ENCODE measurements around the gene TBC1D23. TPM values are rescaled to one million over a fixed set of nuclear protein-coding genes. Genes with fewer than 3 reads are reported as not detected.

The TBC1D23 gene
- 8.3 and 20.6 TPM in 2 replicates for total RNA-seq (2014; rRNA removed; shearing (Covaris generic); ENCODE audit: low replicate concordance)

- Histone ChIP-seq H3K36me3 (ENCODE audit: insufficient read depth, low read length) (no peaks in the 10 kb centered on the region), H4K20me1 (ENCODE audit: insufficient read depth, low read depth, low read length) (peaks cover 4% of the 10 kb centered on the region; the same call in 1 of the 2 replicates), H3K9me3 (ENCODE audit: low read length) (no peaks in the 10 kb centered on the region), H3K79me2 (ENCODE audit: low read length) (peaks cover 31% of the 10 kb centered on the region), H3K4me2 (ENCODE audit: low read depth, low read length, poor library complexity, severe bottlenecking) (peak within 1 kb of the TSS; percentile 78), H2AFZ (ENCODE audit: low read length) (peak within 1 kb of the TSS; percentile 89), H3K4me1 (ENCODE audit: low read length) (peaks cover 16% of the 10 kb centered on the region), H3K27ac (ENCODE audit: low read length) (no peak within 1 kb of the TSS), H3K9ac (ENCODE audit: low read length) (peak within 1 kb of the TSS; percentile 84), H3K27me3 (ENCODE audit: low read length) (no peaks in the 10 kb centered on the region), H3K9me2 (replicated peaks; ENCODE audit: insufficient read depth, low read length) (no peaks in the 10 kb centered on the region), H3K4me3 (ENCODE audit: low read length) (peak within 1 kb of the TSS; percentile 92)
- DNase-seq: peak; percentile 99
Measured at GRCh38 chr3:100260685-100261484, at the start of gene TBC1D23. Gene TBC1D23, plus strand, starts transcription at chr3:100260992. Its CDS starts 27 bp downstream, at chr3:100261019.

- H2AFZ ChIP-seq (ENCODE audit: low read length): no peak overlapping the region
- no peaks in the 10 kb centered on the region for H3K9me2 ChIP-seq (replicated peaks; ENCODE audit: insufficient read depth, low read length)
- H3K9ac ChIP-seq (ENCODE audit: low read length): no peak overlapping the region
- H3K27me3 ChIP-seq (ENCODE audit: low read length): no peaks in the 10 kb centered on the region
- no peak for DNase-seq
- H3K27ac ChIP-seq (ENCODE audit: low read length): no peak overlapping the region
- no peaks in the 10 kb centered on the region for H3K79me2 ChIP-seq (ENCODE audit: low read length)
- no peaks in the 10 kb centered on the region for H3K9me3 ChIP-seq (ENCODE audit: low read length)
- H3K36me3 ChIP-seq (ENCODE audit: insufficient read depth, low read length): no peaks in the 10 kb centered on the region
- H3K4me2 ChIP-seq (ENCODE audit: low read depth, low read length, poor library complexity, severe bottlenecking): no peak overlapping the region
- no peaks in the 10 kb centered on the region for H3K4me1 ChIP-seq (ENCODE audit: low read length)
- H4K20me1 ChIP-seq (ENCODE audit: insufficient read depth, low read depth, low read length): no peaks in the 10 kb centered on the region
- H3K4me3 ChIP-seq (ENCODE audit: low read length): no peak overlapping the region
Measured at GRCh38 chr3:100213891-100214573, 46.8 kb upstream of the TBC1D23 start.

GRCh38 chr3:100214574-100214964 is 46.2 kb upstream of the TBC1D23 start:
- H3K36me3 ChIP-seq (ENCODE audit: insufficient read depth, low read length): no peaks in the 10 kb centered on the region
- H3K9me3 ChIP-seq (ENCODE audit: low read length): no peaks in the 10 kb centered on the region
- DNase-seq: no peak
- no peaks in the 10 kb centered on the region for H3K9me2 ChIP-seq (replicated peaks; ENCODE audit: insufficient read depth, low read length)
- no peak overlapping the region for H2AFZ ChIP-seq (ENCODE audit: low read length)
- no peaks in the 10 kb centered on the region for H3K27me3 ChIP-seq (ENCODE audit: low read length)
- H3K9ac ChIP-seq (ENCODE audit: low read length): no peak overlapping the region
- H3K4me2 ChIP-seq (ENCODE audit: low read depth, low read length, poor library complexity, severe bottlenecking): no peak overlapping the region
- no peak overlapping the region for H3K4me3 ChIP-seq (ENCODE audit: low read length)
- H3K79me2 ChIP-seq (ENCODE audit: low read length): no peaks in the 10 kb centered on the region
- H3K4me1 ChIP-seq (ENCODE audit: low read length): no peaks in the 10 kb centered on the region
- H3K27ac ChIP-seq (ENCODE audit: low read length): no peak overlapping the region
- H4K20me1 ChIP-seq (ENCODE audit: insufficient read depth, low read depth, low read length): no peaks in the 10 kb centered on the region

GRCh38 chr3:100216713-100217112 is 44.1 kb upstream of the TBC1D23 start:
- Histone ChIP-seq H3K4me2 (ENCODE audit: low read depth, low read length, poor library complexity, severe bottlenecking) (no peak overlapping the region), H3K27me3 (ENCODE audit: low read length) (no peaks in the 10 kb centered on the region), H3K27ac (ENCODE audit: low read length) (no peak overlapping the region), H3K79me2 (ENCODE audit: low read length) (no peaks in the 10 kb centered on the region), H3K4me1 (ENCODE audit: low read length) (no peaks in the 10 kb centered on the region), H3K4me3 (ENCODE audit: low read length) (no peak overlapping the region), H3K9me3 (ENCODE audit: low read length) (no peaks in the 10 kb centered on the region), H3K9me2 (replicated peaks; ENCODE audit: insufficient read depth, low read length) (no peaks in the 10 kb centered on the region), H2AFZ (ENCODE audit: low read length) (no peak overlapping the region), H3K36me3 (ENCODE audit: insufficient read depth, low read length) (no peaks in the 10 kb centered on the region), H4K20me1 (ENCODE audit: insufficient read depth, low read depth, low read length) (no peaks in the 10 kb centered on the region), H3K9ac (ENCODE audit: low read length) (no peak overlapping the region)
- DNase-seq: no peak

GRCh38 chr3:100221159-100221558 is 39.6 kb upstream of the TBC1D23 start:
- Histone ChIP-seq H4K20me1 (ENCODE audit: insufficient read depth, low read depth, low read length) (no peaks in the 10 kb centered on the region), H3K4me3 (ENCODE audit: low read length) (no peak overlapping the region), H3K9me2 (replicated peaks; ENCODE audit: insufficient read depth, low read length) (no peaks in the 10 kb centered on the region), H3K4me2 (ENCODE audit: low read depth, low read length, poor library complexity, severe bottlenecking) (no peak overlapping the region), H3K36me3 (ENCODE audit: insufficient read depth, low read length) (no peaks in the 10 kb centered on the region), H3K9ac (ENCODE audit: low read length) (no peak overlapping the region), H3K27me3 (ENCODE audit: low read length) (no peaks in the 10 kb centered on the region), H3K9me3 (ENCODE audit: low read length) (no peaks in the 10 kb centered on the region), H2AFZ (ENCODE audit: low read length) (no peak overlapping the region), H3K79me2 (ENCODE audit: low read length) (no peaks in the 10 kb centered on the region), H3K4me1 (ENCODE audit: low read length) (no peaks in the 10 kb centered on the region), H3K27ac (ENCODE audit: low read length) (no peak overlapping the region)
- no peak for DNase-seq

- H2AFZ ChIP-seq (ENCODE audit: low read length): no peak overlapping the region
- DNase-seq: no peak
- H3K27me3 ChIP-seq (ENCODE audit: low read length): no peaks in the 10 kb centered on the region
- no peaks in the 10 kb centered on the region for H3K9me2 ChIP-seq (replicated peaks; ENCODE audit: insufficient read depth, low read length)
- no peaks in the 10 kb centered on the region for H3K79me2 ChIP-seq (ENCODE audit: low read length)
- H3K4me2 ChIP-seq (ENCODE audit: low read depth, low read length, poor library complexity, severe bottlenecking): no peak overlapping the region
- H3K27ac ChIP-seq (ENCODE audit: low read length): no peak overlapping the region
- no peaks in the 10 kb centered on the region for H3K4me1 ChIP-seq (ENCODE audit: low read length)
- no peaks in the 10 kb centered on the region for H3K36me3 ChIP-seq (ENCODE audit: insufficient read depth, low read length)
- no peak overlapping the region for H3K9ac ChIP-seq (ENCODE audit: low read length)
- H3K4me3 ChIP-seq (ENCODE audit: low read length): no peak overlapping the region
- no peaks in the 10 kb centered on the region for H3K9me3 ChIP-seq (ENCODE audit: low read length)
- H4K20me1 ChIP-seq (ENCODE audit: insufficient read depth, low read depth, low read length): no peaks in the 10 kb centered on the region
Measured at GRCh38 chr3:100225193-100225592, 35.6 kb upstream of the TBC1D23 start.

GRCh38 chr3:100225883-100226282 is 34.9 kb upstream of the TBC1D23 start:
- Histone ChIP-seq H3K36me3 (ENCODE audit: insufficient read depth, low read length) (no peaks in the 10 kb centered on the region), H3K4me1 (ENCODE audit: low read length) (no peaks in the 10 kb centered on the region), H3K4me2 (ENCODE audit: low read depth, low read length, poor library complexity, severe bottlenecking) (no peak overlapping the region), H3K9me3 (ENCODE audit: low read length) (no peaks in the 10 kb centered on the region), H4K20me1 (ENCODE audit: insufficient read depth, low read depth, low read length) (no peaks in the 10 kb centered on the region), H2AFZ (ENCODE audit: low read length) (no peak overlapping the region), H3K9me2 (replicated peaks; ENCODE audit: insufficient read depth, low read length) (no peaks in the 10 kb centered on the region), H3K79me2 (ENCODE audit: low read length) (no peaks in the 10 kb centered on the region), H3K9ac (ENCODE audit: low read length) (no peak overlapping the region), H3K27me3 (ENCODE audit: low read length) (no peaks in the 10 kb centered on the region), H3K27ac (ENCODE audit: low read length) (no peak overlapping the region), H3K4me3 (ENCODE audit: low read length) (no peak overlapping the region)
- no peak for DNase-seq

- no peaks in the 10 kb centered on the region for H3K9me2 ChIP-seq (replicated peaks; ENCODE audit: insufficient read depth, low read length)
Measured at GRCh38 chr3:100226712-100227429, 33.9 kb upstream of the TBC1D23 start.

More at GRCh38 chr3:100226712-100227429, 33.9 kb upstream of the TBC1D23 start:
- Histone ChIP-seq H4K20me1 (ENCODE audit: insufficient read depth, low read depth, low read length) (no peaks in the 10 kb centered on the region), H3K4me2 (ENCODE audit: low read depth, low read length, poor library complexity, severe bottlenecking) (no peak overlapping the region), H3K79me2 (ENCODE audit: low read length) (no peaks in the 10 kb centered on the region), H3K4me1 (ENCODE audit: low read length) (no peaks in the 10 kb centered on the region), H3K27ac (ENCODE audit: low read length) (no peak overlapping the region), H3K27me3 (ENCODE audit: low read length) (no peaks in the 10 kb centered on the region), H3K4me3 (ENCODE audit: low read length) (no peak overlapping the region), H3K36me3 (ENCODE audit: insufficient read depth, low read length) (no peaks in the 10 kb centered on the region), H2AFZ (ENCODE audit: low read length) (no peak overlapping the region), H3K9me3 (ENCODE audit: low read length) (no peaks in the 10 kb centered on the region), H3K9ac (ENCODE audit: low read length) (no peak overlapping the region)
- DNase-seq: no peak
